Tibial artery (tissue), 4 donors: Measurements from ENCODE around the gene ANKLE1.

Source experiments
- DNase-seq, 2 donors: peaks; one replicate each; pipeline ENCODE4 v3.0.0-alpha.2; 2019
- H3K27ac ChIP-seq, 2 donors: fragments of 200-600 bp; sonication (generic) in 1 of 2; 1 replicate in 1 of 2; 2 replicates in 1 of 2; pipeline ENCODE4 v1.5.1; 2018 to 2019; ENCODE audit warnings: mild to moderate bottlenecking in 1 of 2
- H3K27me3 ChIP-seq, 2 donors: fragments of 200-600 bp; sonication (generic) in 1 of 2; one replicate each; pipeline versions ENCODE4 v1.5.1 to v1.6.0; 2016 to 2019
- H3K36me3 ChIP-seq, 3 donors: fragments of 200-600 bp; sonication (generic) in 2 of 3; one replicate each; pipeline ENCODE4 v1.5.1; 2016 to 2019; ENCODE audit warnings: mild to moderate bottlenecking in 2 of 3
- H3K4me1 ChIP-seq, 4 donors: fragments of 200-600 bp; sonication (generic) in 2 of 4; 1 replicate in 3 of 4; 2 replicates in 1 of 4; pipeline ENCODE4 v1.5.1; 2016 to 2019
- H3K4me3 ChIP-seq, 2 donors: fragments of 200-600 bp; sonication (generic) in 1 of 2; 1 replicate in 1 of 2; 2 replicates in 1 of 2; pipeline ENCODE4 v1.5.1; 2018 to 2019; ENCODE audit warnings: mild to moderate bottlenecking in 2 of 2
- H3K9me3 ChIP-seq, 3 donors: fragments of 200-600 bp; sonication (generic) in 1 of 3; one replicate each; pipeline ENCODE4 v1.5.1; 2016 to 2019
- CTCF ChIP-seq, 2 experiments: fragments of 200-600 bp in 1 of 2; fragments of 450-650 bp in 1 of 2; IDR thresholded peaks; one replicate each; pipeline ENCODE4 v1.5.1; 2017 to 2019; ENCODE audit warnings: antibody characterized with exemption in 2 of 2, mild to moderate bottlenecking in 1 of 2, moderate library complexity in 1 of 2
- intact Hi-C: fragments of 100-400 bp; cut with DNase I; formaldehyde crosslinking; loops from one replicate; pipeline ENCODE4 v1.15.0; 2023; ENCODE audit warnings: low total_unique reads

ANKLE1 gene

GRCh38 chr19:17244618-17245534 is 36.8 kb upstream of the ANKLE1 start:
- Histone ChIP-seq H3K4me3 (peak overlapping the region; percentile 86 to 89), H3K9me3 (no peaks in the 10 kb centered on the region), H3K27ac (peak overlapping the region; percentile 71 to 88), H3K4me1 (peaks cover 0 to 49% (median 37%) of the 10 kb centered on the region in 4 donors), H3K36me3 (peaks cover 0 to 13% (median 0%) of the 10 kb centered on the region in 3 donors), H3K27me3 (no peaks in the 10 kb centered on the region)
- intact Hi-C loops: no loop called here
- DNase-seq: no peak
- no peak for TF ChIP-seq CTCF (IDR thresholded peaks at IDR 0.05)

- peak within 1 kb of the TSS; percentile 86 to 89 for H3K4me3 ChIP-seq
- no peak for DNase-seq
- H3K27me3 ChIP-seq: no peaks in the 10 kb centered on the region
- H3K9me3 ChIP-seq: no peaks in the 10 kb centered on the region
- H3K4me1 ChIP-seq: peaks cover 0 to 49% (median 36%) of the 10 kb centered on the region in 4 donors
- intact Hi-C loops: no loop called here
- peaks cover 0 to 6% (median 0%) of the 10 kb centered on the region in 3 donors for H3K36me3 ChIP-seq
- TF ChIP-seq CTCF (IDR thresholded peaks at IDR 0.05): no peak
- H3K27ac ChIP-seq: peak within 1 kb of the TSS; percentile 71 to 88
Observed at GRCh38 chr19:17245535-17245984, 36.1 kb upstream of the ANKLE1 start, which contains the start of gene NR2F6. NR2F6 (minus strand) TSS chr19:17245919; CDS start chr19:17245220, 699 bp downstream.

GRCh38 chr19:17246681-17247425 is 34.8 kb upstream of the ANKLE1 start:
- Histone ChIP-seq H3K27me3 (no peaks in the 10 kb centered on the region), H3K27ac (peak overlapping the region; percentile 71 to 77), H3K36me3 (no peaks in the 10 kb centered on the region), H3K4me1 (peaks cover 0 to 42% (median 26%) of the 10 kb centered on the region in 4 donors), H3K4me3 (peak overlapping the region; percentile 86 to 89), H3K9me3 (no peaks in the 10 kb centered on the region)
- no peak for DNase-seq
- intact Hi-C loops: no loop called here
- no peak for TF ChIP-seq CTCF (IDR thresholded peaks at IDR 0.05)

- no peaks in the 10 kb centered on the region for H3K27me3 ChIP-seq
- TF ChIP-seq CTCF (IDR thresholded peaks at IDR 0.05): no peak
- H3K4me1 ChIP-seq: peaks cover 0 to 28% (median 13%) of the 10 kb centered on the region in 4 donors
- intact Hi-C loops: no loop called here
- H3K27ac ChIP-seq: peak overlapping the region in 1 of 2 donors; percentile 24
- no peaks in the 10 kb centered on the region for H3K9me3 ChIP-seq
- H3K4me3 ChIP-seq: no peak overlapping the region
- no peak for DNase-seq
- H3K36me3 ChIP-seq: no peaks in the 10 kb centered on the region
Observed at GRCh38 chr19:17248011-17248776, 33.5 kb upstream of the ANKLE1 start.
